ENCODE data around the gene CBX7. TPM values are rescaled to one million over a fixed set of nuclear protein-coding genes. Genes with fewer than 3 reads are reported as not detected.

CBX7 gene
- total RNA-seq, 1 donor from 2014 or later, result 13.2 TPM

GRCh38 chr22:39087098-39087497 is 65.4 kb downstream of the CBX7 start:
- Mint-ChIP-seq H3K9me3 (no peaks in the 10 kb centered on the region), H3K4me1 (peaks cover 17% of the 10 kb centered on the region), H3K27ac (no peak overlapping the region), H3K4me3 (no peak overlapping the region), H3K36me3 (no peaks in the 10 kb centered on the region), H3K27me3 (ENCODE audit: low read depth) (no peaks in the 10 kb centered on the region)
- TF ChIP-seq CTCF (IDR thresholded peaks at IDR 0.05; ENCODE audit: unreplicated experiment), result no peak
- DNase-seq (ENCODE audit: low spot score in 2 of 2, unreplicated experiment in 2 of 2), result no peak

- no peak for DNase-seq (ENCODE audit: low spot score in 2 of 2, unreplicated experiment in 2 of 2)
- no peak for TF ChIP-seq CTCF (IDR thresholded peaks at IDR 0.05; ENCODE audit: unreplicated experiment)
- H3K9me3 Mint-ChIP-seq, result no peaks in the 10 kb centered on the region
- no peak overlapping the region for H3K27ac Mint-ChIP-seq
- H3K27me3 Mint-ChIP-seq (ENCODE audit: low read depth), result no peaks in the 10 kb centered on the region
- no peaks in the 10 kb centered on the region for H3K36me3 Mint-ChIP-seq
- H3K4me1 Mint-ChIP-seq, result peaks cover 31% of the 10 kb centered on the region
- no peak overlapping the region for H3K4me3 Mint-ChIP-seq
Observed at GRCh38 chr22:39084666-39085065, 67.8 kb downstream of the CBX7 start.

GRCh38 chr22:39083212-39084165 is 69.0 kb downstream of the CBX7 start:
- no peak overlapping the region for H3K27ac Mint-ChIP-seq
- H3K27me3 Mint-ChIP-seq (ENCODE audit: low read depth), result no peaks in the 10 kb centered on the region
- H3K9me3 Mint-ChIP-seq, result no peaks in the 10 kb centered on the region

GRCh38 chr22:39081598-39081997 is 70.9 kb downstream of the CBX7 start:
- no peak for DNase-seq (ENCODE audit: low spot score in 2 of 2, unreplicated experiment in 2 of 2)
- H3K27ac Mint-ChIP-seq, result peak overlapping the region; percentile 4
- H3K27me3 Mint-ChIP-seq (ENCODE audit: low read depth), result no peaks in the 10 kb centered on the region
- H3K9me3 Mint-ChIP-seq, result no peaks in the 10 kb centered on the region
- H3K4me1 Mint-ChIP-seq, result peaks cover 28% of the 10 kb centered on the region
- H3K36me3 Mint-ChIP-seq, result no peaks in the 10 kb centered on the region
- no peak overlapping the region for H3K4me3 Mint-ChIP-seq
- TF ChIP-seq CTCF (IDR thresholded peaks at IDR 0.05; ENCODE audit: unreplicated experiment), result no peak

More at GRCh38 chr22:39083212-39084165, 69.0 kb downstream of the CBX7 start:
- Mint-ChIP-seq H3K4me3 (no peak overlapping the region), H3K4me1 (peaks cover 30% of the 10 kb centered on the region), H3K36me3 (no peaks in the 10 kb centered on the region)
- TF ChIP-seq CTCF (IDR thresholded peaks at IDR 0.05; ENCODE audit: unreplicated experiment), result no peak
- no peak for DNase-seq (ENCODE audit: low spot score in 2 of 2, unreplicated experiment in 2 of 2)

GRCh38 chr22:39081016-39081415 is 71.5 kb downstream of the CBX7 start:
- Mint-ChIP-seq H3K27ac (peak overlapping the region; percentile 13), H3K9me3 (no peaks in the 10 kb centered on the region), H3K4me3 (no peak overlapping the region), H3K4me1 (peaks cover 32% of the 10 kb centered on the region), H3K36me3 (no peaks in the 10 kb centered on the region), H3K27me3 (ENCODE audit: low read depth) (no peaks in the 10 kb centered on the region)
- no peak for TF ChIP-seq CTCF (IDR thresholded peaks at IDR 0.05; ENCODE audit: unreplicated experiment)
- no peak for DNase-seq (ENCODE audit: low spot score in 2 of 2, unreplicated experiment in 2 of 2)

Other genes with a start within 250 kb of the CBX7 start
- gene APOBEC3A, start 195.1 kb downstream of the CBX7 start, total RNA-seq, result not detected in 3 replicates
- 4.3 to 5.1 TPM (median 4.9 TPM) in 3 replicates for gene APOBEC3B, start 170.3 kb downstream of the CBX7 start, total RNA-seq
- 32.6 to 34.7 TPM (median 34.0 TPM) in 3 replicates for gene APOBEC3C, start 138.4 kb downstream of the CBX7 start, total RNA-seq
- gene APOBEC3D, start 131.6 kb downstream of the CBX7 start, total RNA-seq, result 3.1 to 4.2 TPM (median 3.2 TPM) in 3 replicates
- gene APOBEC3F, start 111.8 kb downstream of the CBX7 start, total RNA-seq, result 19.0 to 23.8 TPM (median 21.4 TPM) in 3 replicates
- 5.5 to 6.7 TPM (median 6.1 TPM) in 3 replicates for gene APOBEC3G, start 75.4 kb downstream of the CBX7 start, total RNA-seq
- gene APOBEC3H, start 55.4 kb downstream of the CBX7 start, total RNA-seq, result 0.49 TPM in 1 of 3 replicates, not detected in the others
- 14.2 to 15.2 TPM (median 14.7 TPM) in 3 replicates for gene PDGFB, start 92.3 kb upstream of the CBX7 start, total RNA-seq
- gene RPL3, start 166.9 kb upstream of the CBX7 start, total RNA-seq, result 2,423 to 2,513 TPM (median 2,494 TPM) in 3 replicates
- gene SYNGR1, start 197.3 kb upstream of the CBX7 start, total RNA-seq, result 37.4 to 38.9 TPM (median 38.9 TPM) in 3 replicates
- gene TAB1, start 247.1 kb upstream of the CBX7 start, total RNA-seq, result 30.1 to 32.9 TPM (median 30.6 TPM) in 3 replicates